Muscle layer of duodenum (tissue), 2 donors: ENCODE measurements around the gene CDX1.

ENCODE experiments used
- H3K27ac ChIP-seq: one replicate; pipeline ENCODE4 v1.7.0; 2013; ENCODE audit warnings: mild to moderate bottlenecking, low read length
- H3K27me3 ChIP-seq: one replicate; pipeline ENCODE4 v1.7.0; 2013; ENCODE audit warnings: low read depth, mild to moderate bottlenecking, control low read depth, low read length
- H3K36me3 ChIP-seq, 2 donors: one replicate each; pipeline ENCODE4 v1.7.0; 2013; ENCODE audit warnings: low read length in 2 of 2, control low read depth in 1 of 2, mild to moderate bottlenecking in 1 of 2; ENCODE audit not compliant: insufficient read depth in 2 of 2, control insufficient read depth in 1 of 2
- H3K4me1 ChIP-seq, 2 donors: one replicate each; pipeline ENCODE4 v1.7.0; 2013; ENCODE audit warnings: low read length in 2 of 2, mild to moderate bottlenecking in 2 of 2, control low read depth in 1 of 2, moderate library complexity in 1 of 2; ENCODE audit not compliant: insufficient read depth in 2 of 2, control insufficient read depth in 1 of 2
- H3K4me3 ChIP-seq, 2 donors: one replicate each; pipeline ENCODE4 v1.7.0; 2013; ENCODE audit warnings: low read length in 2 of 2, low read depth in 1 of 2, mild to moderate bottlenecking in 1 of 2
- H3K9me3 ChIP-seq, 2 donors: one replicate each; pipeline ENCODE4 v1.7.0; 2013; ENCODE audit warnings: low read length in 2 of 2, control low read depth in 1 of 2, mild to moderate bottlenecking in 1 of 2; ENCODE audit not compliant: control insufficient read depth in 1 of 2
- donor health status: healthy.

The CDX1 gene

GRCh38 chr5:150159031-150159430, 7.5 kb upstream of the CDX1 start:
- Histone ChIP-seq H3K4me1 (peaks cover 3 to 10% of the 10 kb centered on the region in 2 donors), H3K27me3 (no peaks in the 10 kb centered on the region), H3K4me3 (no peak overlapping the region), H3K36me3 (no peaks in the 10 kb centered on the region), H3K27ac (no peak overlapping the region), H3K9me3 (no peaks in the 10 kb centered on the region)

GRCh38 chr5:150159741-150160179, 6.8 kb upstream of the CDX1 start:
- H3K4me3 ChIP-seq = no peak overlapping the region
- no peaks in the 10 kb centered on the region for H3K36me3 ChIP-seq
- no peaks in the 10 kb centered on the region for H3K27me3 ChIP-seq
- no peak overlapping the region for H3K27ac ChIP-seq
- no peaks in the 10 kb centered on the region for H3K9me3 ChIP-seq
- peaks cover 3 to 10% of the 10 kb centered on the region in 2 donors for H3K4me1 ChIP-seq

GRCh38 chr5:150160448-150161081, 6.0 kb upstream of the CDX1 start:
- H3K36me3 ChIP-seq = no peaks in the 10 kb centered on the region
- peak overlapping the region; percentile 51 for H3K27ac ChIP-seq
- H3K4me1 ChIP-seq = peaks cover 3 to 6% of the 10 kb centered on the region in 2 donors
- H3K4me3 ChIP-seq = no peak overlapping the region
- H3K27me3 ChIP-seq = no peaks in the 10 kb centered on the region
- no peaks in the 10 kb centered on the region for H3K9me3 ChIP-seq

- peaks cover 3 to 6% of the 10 kb centered on the region in 2 donors for H3K4me1 ChIP-seq
- no peaks in the 10 kb centered on the region for H3K36me3 ChIP-seq
- no peak overlapping the region for H3K4me3 ChIP-seq
- H3K27ac ChIP-seq = peak overlapping the region; percentile 60
- no peaks in the 10 kb centered on the region for H3K27me3 ChIP-seq
- H3K9me3 ChIP-seq = no peaks in the 10 kb centered on the region
These were observed 5.1 kb upstream of the CDX1 start for GRCh38 chr5:150161242-150162141.

GRCh38 chr5:150162142-150162513, 4.5 kb upstream of the CDX1 start:
- Histone ChIP-seq H3K9me3 (no peaks in the 10 kb centered on the region), H3K36me3 (no peaks in the 10 kb centered on the region), H3K4me3 (no peak overlapping the region), H3K4me1 (peaks cover 3 to 6% of the 10 kb centered on the region in 2 donors), H3K27me3 (no peaks in the 10 kb centered on the region), H3K27ac (peak overlapping the region; percentile 67)

GRCh38 chr5:150163035-150163434, 3.5 kb upstream of the CDX1 start:
- Histone ChIP-seq H3K36me3 (no peaks in the 10 kb centered on the region), H3K4me3 (no peak overlapping the region), H3K4me1 (peaks cover 3 to 6% of the 10 kb centered on the region in 2 donors), H3K9me3 (no peaks in the 10 kb centered on the region), H3K27ac (no peak overlapping the region), H3K27me3 (peaks cover 6% of the 10 kb centered on the region)

GRCh38 chr5:150163547-150164059, 3.0 kb upstream of the CDX1 start:
- Histone ChIP-seq H3K27ac (peak overlapping the region; percentile 69), H3K9me3 (no peaks in the 10 kb centered on the region), H3K4me3 (no peak overlapping the region), H3K4me1 (peaks cover 3 to 4% of the 10 kb centered on the region in 2 donors), H3K27me3 (peaks cover 6% of the 10 kb centered on the region), H3K36me3 (no peaks in the 10 kb centered on the region)

GRCh38 chr5:150164211-150164980, 2.2 kb upstream of the CDX1 start:
- Histone ChIP-seq H3K27me3 (peaks cover 6% of the 10 kb centered on the region), H3K27ac (peak overlapping the region; percentile 73), H3K4me1 (peaks cover 0 to 3% of the 10 kb centered on the region in 2 donors), H3K36me3 (no peaks in the 10 kb centered on the region), H3K4me3 (no peak overlapping the region), H3K9me3 (no peaks in the 10 kb centered on the region)

- Histone ChIP-seq H3K36me3 (no peaks in the 10 kb centered on the region), H3K27ac (no peak overlapping the region), H3K4me3 (no peak overlapping the region), H3K27me3 (peaks cover 6% of the 10 kb centered on the region), H3K4me1 (peaks cover 0 to 3% of the 10 kb centered on the region in 2 donors), H3K9me3 (no peaks in the 10 kb centered on the region)
These were observed 435 bp upstream of the CDX1 start for GRCh38 chr5:150166037-150166649.

GRCh38 chr5:150167512-150167850, 903 bp downstream of the CDX1 start:
- Histone ChIP-seq H3K27ac (peak overlapping the region; percentile 71), H3K27me3 (peaks cover 6% of the 10 kb centered on the region), H3K36me3 (no peaks in the 10 kb centered on the region), H3K4me3 (peak overlapping the region in 1 of 2 donors; percentile 56), H3K4me1 (peaks cover 0 to 3% of the 10 kb centered on the region in 2 donors), H3K9me3 (no peaks in the 10 kb centered on the region)
